GM19467 (cell line): Measurements from ENCODE around the gene CSPG5.

ENCODE experiments used
- ATAC-seq: cut with Tn5 transposase; IDR thresholded peaks from one replicate; pipeline ENCODE4 v1.9.1; 2021; ENCODE audit warnings: mild to moderate bottlenecking, moderate library complexity; ENCODE audit not compliant: unreplicated experiment

Gene CSPG5

DNA sequence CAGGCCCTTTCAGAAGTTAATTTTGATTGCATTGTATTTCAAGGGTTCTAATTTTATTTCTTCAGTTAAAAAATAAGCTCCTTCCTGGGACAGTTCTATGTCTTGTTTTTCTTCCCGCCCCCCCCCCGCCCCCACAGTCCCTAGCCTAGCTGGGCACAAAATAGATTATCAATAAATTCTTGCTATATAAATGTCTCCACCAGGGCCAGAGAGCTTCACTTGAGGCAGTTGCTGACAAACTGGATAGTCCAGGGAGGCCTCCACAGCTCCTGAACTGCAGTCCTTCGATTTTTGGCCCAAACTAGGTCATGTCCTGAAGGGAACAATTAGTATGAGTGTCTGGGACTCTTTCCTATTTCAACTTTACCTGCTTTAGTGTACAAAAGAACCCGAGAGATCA lies 9.9 kb upstream of the CSPG5 start:
- no peak for ATAC-seq

DNA sequence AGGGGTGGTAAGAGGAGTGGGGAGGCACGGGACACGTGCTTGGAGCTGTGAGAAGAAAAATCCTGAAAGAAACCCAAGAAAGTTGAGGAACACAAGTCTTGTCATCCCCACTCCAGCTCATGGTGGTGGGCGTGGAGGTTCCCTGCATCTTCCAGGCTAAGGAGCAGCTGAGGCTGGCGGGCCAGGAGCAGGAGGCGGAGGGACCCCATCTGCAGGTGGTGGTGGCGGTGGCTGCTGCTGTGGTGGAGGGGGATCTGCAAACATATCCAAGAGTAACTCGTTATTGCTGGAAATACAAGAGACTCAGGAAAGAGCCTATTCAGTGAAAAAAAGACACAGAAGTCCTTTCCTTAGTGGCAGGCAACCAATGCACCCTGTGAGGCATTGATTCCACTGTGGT lies 9.4 kb upstream of the CSPG5 start:
- no peak for ATAC-seq

DNA sequence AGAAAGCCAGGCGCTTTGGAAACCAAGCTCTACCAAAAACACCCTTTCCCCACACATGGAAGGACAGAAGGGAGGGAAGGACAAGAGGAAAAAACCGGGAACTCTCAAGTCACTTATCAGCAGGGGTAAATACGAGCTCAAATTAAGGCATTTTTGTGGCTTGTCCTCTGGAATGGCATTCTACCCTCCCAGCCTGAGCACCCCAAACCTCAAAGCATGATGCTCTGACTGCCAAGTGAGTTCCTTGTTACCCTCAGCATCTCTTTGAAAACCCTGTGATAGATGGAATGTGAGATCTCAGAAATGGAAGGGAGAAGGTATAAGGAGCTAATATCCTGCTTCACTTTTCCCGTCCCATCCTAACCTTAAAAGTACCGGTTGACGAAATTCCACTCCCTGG lies 8.1 kb upstream of the CSPG5 start:
- ATAC-seq, result no peak

DNA sequence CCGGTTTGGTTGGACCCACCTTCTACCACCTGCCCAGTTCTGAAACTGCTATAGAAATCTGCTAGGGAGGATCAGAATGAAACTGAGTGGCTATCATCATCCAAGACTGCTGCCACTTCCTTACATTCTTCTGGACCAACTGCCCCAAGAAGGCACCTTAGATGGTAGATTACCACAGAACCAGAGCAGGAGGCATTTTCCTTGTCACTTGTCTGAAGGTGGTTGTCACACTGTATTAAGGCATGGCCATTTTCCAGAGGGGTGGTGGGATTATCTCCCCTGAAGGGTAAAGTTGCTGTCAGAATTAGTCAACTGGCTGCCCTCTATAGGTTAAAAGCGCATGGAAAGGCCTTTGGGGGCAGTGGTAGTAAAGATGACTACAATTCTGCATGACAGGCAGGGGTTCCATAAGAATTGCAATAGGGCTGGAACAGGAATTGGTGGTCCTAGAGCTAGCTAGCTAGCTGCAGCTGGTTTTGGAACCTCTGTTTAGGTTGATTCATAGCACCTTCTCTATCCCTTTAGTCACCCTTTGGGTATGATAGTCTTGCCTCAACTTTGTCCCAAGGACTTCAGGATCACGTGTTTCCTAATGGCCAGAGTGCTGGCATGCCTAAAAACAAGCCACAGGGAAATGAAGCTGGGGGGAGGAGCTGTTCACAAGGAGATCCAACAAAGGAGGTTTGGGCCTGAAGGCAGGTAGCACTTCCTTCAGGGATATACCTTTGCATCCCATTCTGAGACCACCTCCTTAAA lies 4.8 kb upstream of the CSPG5 start:
- no peak for ATAC-seq

DNA sequence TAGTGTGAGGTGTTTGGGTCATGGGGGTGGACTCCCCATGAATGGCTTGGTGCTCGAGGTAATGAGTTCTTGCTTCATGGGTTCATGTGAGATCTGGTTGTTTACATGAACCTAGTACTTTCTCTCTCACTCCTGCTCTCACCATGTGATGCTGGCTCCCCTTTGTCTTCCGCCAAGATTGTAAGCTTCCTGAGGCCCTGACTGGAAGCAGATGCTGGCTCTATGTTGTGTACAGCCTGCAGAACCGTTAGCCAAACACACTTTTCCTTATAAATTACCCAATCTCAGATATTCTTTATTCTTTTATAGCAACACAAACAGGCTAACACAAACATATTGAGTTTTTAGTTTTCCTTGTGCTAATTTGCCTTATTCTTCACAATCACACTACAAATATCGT lies 3.2 kb upstream of the CSPG5 start:
- no peak for ATAC-seq

DNA sequence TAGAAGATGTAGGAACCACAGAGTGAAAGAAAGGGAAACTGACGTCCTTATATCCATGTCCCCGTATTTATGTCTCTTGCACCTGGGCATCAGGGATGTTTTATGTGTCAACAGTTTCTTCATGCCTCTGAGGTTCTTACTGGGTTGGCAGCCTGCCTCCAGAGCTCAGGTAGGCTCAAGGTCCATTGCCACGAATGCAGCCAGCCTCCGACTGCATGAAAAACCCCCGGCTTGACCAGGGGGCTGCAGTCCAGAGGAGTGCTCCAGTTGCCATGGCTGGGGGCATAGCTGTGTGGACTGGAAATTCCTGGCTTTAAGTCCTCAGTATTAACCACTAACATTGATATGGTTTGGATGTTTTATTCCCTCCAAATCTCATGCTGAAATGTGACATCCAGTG lies 2.8 kb upstream of the CSPG5 start:
- ATAC-seq, result no peak

DNA sequence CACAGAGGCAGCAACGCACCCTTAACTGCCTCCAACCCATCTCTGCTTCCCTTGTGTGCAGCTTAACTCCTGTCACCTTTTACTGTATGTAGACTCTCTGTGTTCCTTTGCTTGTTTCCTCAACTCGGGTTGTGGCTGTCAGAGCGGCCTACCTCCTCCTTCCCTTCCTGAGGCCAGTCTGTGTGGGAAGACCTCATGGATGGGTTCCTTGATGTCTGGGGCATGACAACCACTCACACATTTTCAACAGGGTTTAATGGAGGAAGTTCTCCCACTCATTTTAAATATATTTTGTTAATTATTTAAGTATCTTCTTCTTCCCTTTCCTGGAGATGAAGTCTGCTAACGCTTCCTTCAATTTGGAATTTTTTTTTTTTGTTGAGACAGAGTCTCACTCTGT lies 1.8 kb upstream of the CSPG5 start:
- no peak for ATAC-seq

DNA sequence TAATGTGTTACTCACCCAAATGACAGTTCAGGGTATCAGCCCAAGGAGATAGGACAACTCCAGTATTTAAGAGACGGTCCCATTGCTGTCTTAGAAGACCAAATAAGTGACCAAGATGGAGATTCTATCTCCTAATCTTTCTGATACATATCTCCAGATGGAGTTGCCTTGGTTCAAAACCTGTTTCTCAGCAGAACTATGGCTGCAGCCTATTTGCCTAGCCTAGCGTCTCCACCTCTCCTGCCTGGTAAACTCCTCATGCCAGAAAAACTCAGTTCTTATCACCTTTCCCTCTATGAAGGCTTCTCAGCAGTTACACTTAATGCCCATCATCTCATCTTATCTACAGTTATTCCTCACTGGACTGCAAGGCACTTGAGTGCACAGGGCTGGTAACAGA lies 1.2 kb upstream of the CSPG5 start:
- ATAC-seq, result no peak

DNA sequence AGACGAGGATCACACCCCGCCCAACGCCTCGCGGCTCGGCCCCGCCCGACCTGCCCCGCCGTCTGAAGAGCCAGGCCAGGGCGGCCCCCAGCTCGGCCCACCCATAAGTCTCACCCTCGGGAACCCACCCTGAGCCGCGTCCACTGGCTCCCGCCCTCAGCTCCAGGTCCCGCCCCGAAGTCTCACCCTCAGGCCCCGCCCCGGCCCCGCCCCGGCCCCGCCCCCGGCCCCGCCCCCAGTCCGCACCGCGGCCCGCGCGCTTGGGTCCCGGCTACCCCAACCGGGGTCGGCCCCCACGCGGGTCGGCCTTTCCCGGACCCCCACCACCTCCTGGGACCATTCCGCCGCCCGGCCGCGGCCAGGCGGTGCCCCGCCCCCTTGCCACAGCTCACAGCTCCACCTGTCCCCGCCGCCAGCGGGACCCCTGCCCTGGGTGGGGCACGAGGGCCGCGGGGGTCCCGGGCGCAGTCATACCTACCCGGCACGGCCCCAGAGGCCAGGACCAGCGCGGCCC lies 489 bp downstream of the CSPG5 start:
- ATAC-seq, result no peak

DNA sequence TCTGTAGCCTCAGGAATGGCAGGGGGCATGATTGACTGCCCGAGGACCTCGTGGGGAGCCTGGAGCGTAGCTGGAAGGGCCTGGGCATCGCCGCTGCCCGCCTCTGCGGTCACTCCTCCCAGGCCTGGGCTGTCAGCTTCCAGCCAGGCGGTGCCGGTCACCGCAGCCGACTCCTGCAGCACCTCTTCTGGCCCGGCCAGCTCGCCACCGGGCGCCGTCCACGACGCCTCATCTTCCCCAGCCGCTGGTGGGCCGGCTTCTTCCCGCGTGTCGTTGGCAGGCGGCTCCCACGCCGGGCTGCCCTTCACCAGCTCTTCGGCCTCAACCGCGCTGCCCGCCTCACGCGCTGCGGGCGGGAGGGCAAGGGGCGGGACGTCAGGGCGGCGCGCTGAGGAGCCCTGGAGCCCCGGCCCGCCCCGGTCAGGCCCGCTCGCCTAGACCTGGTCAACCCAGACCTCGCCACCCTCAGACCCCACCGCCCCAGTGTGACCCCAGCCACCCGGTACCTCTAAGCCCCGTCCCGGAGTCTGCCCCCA lies 1.0 kb downstream of the CSPG5 start:
- ATAC-seq, result no peak

DNA sequence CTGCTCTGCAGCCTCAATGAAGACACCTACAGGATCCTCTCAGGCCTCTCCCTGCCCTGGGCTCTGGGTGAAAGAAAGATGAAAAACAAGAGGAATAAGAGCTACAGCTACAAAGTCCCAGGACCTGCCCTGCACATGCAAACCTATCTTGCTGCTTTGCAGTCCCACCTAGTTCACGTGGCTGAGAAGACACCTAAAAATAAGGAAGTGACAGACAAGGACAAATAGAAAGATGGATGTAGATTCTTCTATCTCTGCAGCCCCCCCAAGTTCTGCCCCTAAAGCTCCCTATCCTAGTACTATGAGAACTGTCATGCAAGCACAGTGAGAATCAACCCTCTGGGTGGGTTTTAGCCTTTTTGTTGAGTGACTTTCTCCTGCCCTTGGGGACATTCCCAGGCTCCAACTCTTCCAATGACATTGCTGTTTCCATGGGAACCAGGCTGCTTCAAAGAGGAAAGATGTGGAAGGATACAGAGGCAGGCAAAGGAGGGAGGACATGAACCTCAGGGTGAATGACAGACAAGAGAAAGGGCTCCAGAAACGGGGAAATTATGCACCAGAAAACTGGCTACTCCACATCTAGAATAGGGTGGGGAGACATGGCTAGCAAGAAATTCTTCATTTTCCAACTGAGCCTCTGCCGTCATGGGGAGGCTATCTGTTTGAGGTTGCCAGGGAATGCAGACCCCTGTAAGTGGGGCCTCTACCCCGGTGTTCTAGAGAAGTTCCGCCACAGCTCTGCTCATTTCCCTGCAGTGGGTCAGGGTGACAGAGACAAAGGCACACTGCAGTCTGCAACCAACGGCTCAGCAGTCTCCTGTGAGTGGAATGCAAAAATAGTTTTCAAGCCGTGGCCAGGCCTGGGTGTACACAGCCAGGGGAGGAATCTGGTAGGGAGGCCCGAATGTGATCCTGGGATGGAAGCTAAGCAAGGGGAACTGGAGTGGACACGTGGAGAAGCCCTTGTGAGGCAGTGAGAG lies 5.2 kb downstream of the CSPG5 start:
- no peak for ATAC-seq

DNA sequence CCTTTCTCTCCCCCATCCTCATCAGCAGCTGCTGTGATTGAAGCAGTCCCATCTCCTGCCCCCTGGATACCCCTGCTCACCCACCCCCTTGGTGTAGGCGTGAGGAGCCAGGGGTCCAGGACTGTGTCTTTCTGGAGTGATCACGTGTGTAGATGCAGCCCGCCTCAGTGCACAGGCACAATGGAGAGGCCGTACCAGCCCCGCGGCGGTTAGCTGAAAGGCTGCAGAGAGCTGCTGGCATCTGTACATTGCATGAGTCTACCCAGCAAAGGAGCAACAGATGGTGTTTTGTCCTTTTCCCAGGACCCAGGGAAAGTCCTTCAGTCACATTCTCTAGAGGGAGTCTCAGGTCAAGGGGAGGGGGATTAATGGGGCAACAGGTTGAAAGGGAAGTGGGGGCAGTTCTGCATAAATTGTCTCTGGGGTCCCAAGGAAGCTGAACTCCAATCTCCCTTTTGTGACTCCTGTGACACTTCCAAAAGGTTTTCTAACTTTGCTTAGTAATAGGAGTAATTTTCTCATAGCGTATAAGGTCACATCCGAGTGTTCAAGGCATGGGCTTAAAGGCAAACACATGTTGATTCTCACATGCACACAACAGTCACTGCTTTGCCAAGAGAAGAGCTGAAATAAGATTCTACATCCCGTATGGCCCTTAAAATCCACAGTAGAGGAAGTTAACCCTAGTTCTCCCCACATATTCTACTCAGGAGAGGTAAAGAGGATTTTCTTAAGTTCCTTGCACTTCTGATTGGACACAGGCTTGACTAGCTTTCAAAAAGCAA lies 7.1 kb downstream of the CSPG5 start:
- no peak for ATAC-seq

DNA sequence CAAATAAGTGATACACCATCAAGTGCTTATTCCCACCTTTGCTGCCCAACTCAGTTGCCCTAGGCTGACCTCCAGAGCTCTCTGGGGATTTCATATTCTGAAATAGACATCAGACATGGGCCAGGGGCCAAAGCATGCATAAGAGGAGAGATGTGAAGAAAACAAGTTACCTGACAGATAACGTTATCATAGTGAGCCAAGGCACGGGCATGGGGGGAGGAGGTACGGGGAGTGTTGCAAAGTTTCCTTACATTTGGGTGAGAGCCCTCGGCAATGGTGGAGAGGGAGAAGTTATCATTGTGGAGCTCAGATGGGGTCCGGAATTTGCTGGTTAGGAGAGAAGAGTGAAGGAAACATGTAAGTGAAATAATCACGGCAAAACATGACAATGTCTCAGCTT lies 9.8 kb downstream of the CSPG5 start:
- ATAC-seq, result no peak

DNA sequence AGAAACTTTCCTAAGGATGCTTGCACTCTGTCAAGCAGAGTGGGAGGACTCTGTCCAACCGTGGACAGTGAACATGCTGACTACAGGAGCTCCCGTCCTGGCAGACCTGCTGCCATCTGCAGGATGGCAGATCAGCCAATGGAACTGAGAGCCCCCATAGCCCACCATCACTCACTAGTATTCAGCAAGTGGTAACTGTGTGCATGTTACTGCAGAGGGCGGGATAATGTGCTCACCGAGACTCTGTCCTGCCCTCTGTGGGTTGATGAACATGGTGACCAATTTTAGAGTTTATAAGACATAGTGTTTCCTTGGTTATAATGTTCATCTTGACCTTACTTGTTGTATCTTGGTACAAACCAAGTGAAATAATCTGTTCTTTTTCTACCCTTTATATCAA lies 11.5 kb downstream of the CSPG5 start:
- ATAC-seq, result no peak

DNA sequence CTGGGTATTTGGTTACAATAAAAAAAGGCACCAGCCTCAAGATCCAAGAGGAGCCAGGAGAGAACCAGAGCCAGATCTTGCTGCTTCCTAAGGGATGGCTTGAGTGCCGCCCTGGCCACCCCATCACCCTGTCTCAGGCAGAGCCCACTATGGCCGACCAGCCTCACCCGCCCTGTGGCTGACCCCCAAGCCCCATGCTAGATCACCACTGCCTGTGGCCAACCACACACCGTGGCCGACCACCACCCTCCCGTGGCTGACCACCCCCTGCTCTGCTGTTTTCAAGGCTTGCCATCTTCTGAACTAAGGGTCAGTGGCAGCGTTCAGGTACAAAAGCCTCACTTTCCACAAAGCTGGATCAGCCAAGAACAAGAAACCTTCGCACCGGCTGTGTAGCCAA lies 12.0 kb downstream of the CSPG5 start:
- ATAC-seq, result no peak

DNA sequence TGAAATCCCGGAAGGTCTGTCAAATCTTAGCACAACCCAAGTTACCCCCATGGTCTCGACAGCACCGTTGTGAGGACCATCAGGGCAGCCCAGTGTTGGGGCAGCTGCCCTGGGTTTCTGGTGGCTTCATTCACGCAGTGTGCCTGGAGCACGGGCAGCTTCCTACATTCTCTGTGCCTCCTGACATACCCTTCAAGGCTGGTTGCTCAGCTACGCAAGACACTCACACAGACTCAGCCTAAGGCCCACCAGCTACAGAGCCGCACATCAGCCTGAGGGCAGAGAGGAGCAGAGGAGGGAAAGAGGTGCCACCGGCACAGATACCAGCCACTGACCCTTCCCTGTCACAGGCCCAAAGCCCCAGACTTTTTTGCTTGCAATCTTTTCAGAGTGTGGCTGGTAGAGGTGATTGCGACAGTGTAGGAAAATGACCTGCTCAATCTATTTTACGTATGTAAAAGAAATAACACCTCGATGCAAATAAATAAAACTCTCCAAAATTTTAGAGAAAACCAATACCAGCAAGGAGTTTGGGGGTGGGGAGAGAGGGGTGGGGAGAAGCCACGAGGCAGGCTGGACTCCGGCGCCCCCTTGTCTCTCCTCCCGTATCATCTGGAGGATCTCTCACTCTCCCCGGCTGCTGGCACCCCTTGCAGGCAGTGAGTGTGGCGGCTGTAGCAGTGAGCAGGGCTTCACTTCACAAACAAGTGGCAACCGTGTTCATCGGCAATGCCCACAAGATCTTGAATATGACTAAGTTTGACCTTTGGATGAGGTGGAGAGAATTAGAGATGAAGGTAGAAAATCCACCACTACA lies 12.7 kb downstream of the CSPG5 start:
- ATAC-seq, result no peak

DNA sequence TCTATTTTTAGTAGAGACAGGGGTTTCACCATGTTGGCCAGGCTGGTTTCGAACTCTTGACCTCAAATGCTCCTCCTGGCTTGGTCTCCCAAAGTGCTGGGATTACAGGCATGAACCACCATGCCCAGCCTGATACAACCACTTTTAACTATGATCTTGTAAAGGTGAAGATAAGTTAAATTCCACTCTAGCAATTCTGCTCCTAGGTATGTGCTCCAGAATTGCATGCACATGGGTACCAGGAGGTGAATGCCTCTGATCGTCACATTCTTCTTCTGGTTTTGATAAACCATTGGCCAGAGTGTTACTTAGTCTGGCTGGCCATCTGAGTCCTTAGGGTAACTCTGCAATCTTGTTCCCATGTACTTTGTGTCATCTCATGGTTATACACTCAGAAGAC lies 22.3 kb downstream of the CSPG5 start:
- ATAC-seq, result no peak

DNA sequence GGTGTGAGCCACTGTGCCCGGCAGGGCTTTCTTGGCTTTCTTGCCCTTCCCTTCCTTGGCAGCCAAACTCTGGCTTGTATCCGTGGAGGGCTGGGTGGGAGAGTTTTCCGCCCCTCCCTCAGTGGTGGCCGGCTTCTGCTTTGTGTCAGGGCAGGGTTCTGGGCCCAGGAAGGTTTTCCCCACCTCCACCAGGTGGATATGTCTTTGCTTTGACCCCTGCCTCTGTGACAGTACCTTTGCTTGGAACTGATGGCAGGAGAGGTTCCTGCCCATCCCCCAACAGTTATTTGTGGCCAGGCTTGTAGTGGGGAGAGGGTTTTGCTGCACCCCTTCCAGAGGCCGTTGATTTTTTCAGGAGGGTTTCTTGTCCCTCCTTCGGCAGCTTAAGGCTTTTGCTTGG lies 24.3 kb downstream of the CSPG5 start:
- no peak for ATAC-seq

DNA sequence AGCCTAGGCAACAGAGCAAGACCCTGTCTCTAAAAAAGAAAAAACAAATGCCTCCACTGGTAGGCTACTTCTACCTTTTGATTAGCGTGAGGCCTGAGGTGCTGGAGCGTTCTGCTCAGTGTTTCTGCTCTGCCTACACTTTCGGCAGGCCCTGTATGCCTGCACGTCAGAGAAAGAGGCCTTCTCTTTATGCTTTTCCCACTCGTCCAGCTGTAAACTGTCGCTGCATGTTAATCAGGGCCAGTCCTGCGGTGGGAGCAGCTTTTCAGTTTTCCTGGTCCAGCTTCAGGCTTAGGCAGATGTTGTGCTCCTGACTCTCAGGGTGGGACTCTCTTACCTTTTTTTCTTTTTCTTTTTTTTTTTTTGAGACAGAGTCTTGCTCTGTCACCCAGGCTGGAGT lies 25.3 kb downstream of the CSPG5 start:
- ATAC-seq, result no peak
